ENCODE measurements around the gene KCNQ2. TPM values are rescaled to one million over a fixed set of nuclear protein-coding genes. Genes with fewer than 3 reads are reported as not detected.

Gene KCNQ2
- total RNA-seq, 4 donors from 2014 or later = 0.19 to 0.40 (median 0.40) TPM; not detected in 1

DNA sequence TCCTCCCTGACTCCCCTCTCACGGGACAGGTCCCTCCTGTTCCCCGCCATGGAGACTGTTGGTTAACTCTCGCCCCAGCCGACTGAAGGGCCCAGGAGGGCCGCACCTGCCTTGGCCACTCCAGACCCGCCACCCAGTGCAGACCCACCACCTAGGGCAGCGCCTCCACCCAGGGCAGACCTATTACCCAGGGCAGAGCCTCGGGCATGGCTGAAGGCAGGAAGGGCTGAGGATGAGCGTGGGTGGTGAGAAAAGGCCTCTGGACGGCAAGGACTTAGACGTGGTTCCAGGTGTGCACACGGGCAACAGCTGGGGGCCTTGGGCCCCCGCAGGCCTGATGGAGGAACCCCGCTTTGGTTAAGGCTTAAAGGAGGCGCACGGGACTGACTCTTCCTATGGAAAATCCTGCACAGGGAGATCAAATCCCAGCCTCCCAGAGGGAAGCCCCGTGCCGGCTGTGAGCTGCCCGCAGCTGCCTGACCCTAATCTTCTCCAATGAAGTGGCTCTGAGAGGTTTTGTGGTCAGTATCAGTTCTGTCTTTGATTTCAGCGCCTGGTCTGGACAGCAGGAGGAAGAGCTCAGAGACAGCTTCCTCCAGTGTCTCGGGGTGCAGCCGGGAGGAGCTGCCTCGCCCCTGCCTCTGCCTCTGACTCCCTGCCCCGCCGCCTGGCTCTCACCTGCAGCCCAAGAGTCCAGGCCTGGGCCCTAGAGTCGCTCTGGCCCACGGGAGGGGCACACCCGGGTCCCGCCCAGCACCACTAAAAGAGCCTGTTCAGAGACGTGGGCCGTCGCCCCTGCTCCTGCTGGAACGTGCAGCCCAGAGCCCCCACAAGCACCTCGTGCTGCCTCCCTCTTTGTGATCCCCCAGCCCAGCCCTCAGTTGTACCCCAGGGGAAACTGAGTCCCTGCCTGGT is 99.2 kb downstream of the KCNQ2 start:
- Histone ChIP-seq H3K9me3 (no peaks in the 10 kb centered on the region), H3K36me3 (no peaks in the 10 kb centered on the region), H3K27me3 (peaks cover 90% of the 10 kb centered on the region), H3K4me3 (no peak overlapping the region), H3K27ac (no peak overlapping the region), H3K4me1 (no peaks in the 10 kb centered on the region)
- ATAC-seq = no peak
- TF ChIP-seq POLR2A (IDR thresholded peaks at IDR 0.05) = no peak
- TF ChIP-seq, protein P1, sequence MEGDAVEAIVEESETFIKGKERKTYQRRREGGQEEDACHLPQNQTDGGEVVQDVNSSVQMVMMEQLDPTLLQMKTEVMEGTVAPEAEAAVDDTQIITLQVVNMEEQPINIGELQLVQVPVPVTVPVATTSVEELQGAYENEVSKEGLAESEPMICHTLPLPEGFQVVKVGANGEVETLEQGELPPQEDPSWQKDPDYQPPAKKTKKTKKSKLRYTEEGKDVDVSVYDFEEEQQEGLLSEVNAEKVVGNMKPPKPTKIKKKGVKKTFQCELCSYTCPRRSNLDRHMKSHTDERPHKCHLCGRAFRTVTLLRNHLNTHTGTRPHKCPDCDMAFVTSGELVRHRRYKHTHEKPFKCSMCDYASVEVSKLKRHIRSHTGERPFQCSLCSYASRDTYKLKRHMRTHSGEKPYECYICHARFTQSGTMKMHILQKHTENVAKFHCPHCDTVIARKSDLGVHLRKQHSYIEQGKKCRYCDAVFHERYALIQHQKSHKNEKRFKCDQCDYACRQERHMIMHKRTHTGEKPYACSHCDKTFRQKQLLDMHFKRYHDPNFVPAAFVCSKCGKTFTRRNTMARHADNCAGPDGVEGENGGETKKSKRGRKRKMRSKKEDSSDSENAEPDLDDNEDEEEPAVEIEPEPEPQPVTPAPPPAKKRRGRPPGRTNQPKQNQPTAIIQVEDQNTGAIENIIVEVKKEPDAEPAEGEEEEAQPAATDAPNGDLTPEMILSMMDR (IDR thresholded peaks at IDR 0.05) = no peak
- no peak for TF ChIP-seq POLR2AphosphoS5 (IDR thresholded peaks at IDR 0.05)
- no peak for TF ChIP-seq EP300 (IDR thresholded peaks at IDR 0.05)
- WGBS, 2 donors (ENCODE audit: low coverage in 1 of 2) = 56 to 60% methylated on average over 4 to 11 of the region's 34 CpGs

DNA sequence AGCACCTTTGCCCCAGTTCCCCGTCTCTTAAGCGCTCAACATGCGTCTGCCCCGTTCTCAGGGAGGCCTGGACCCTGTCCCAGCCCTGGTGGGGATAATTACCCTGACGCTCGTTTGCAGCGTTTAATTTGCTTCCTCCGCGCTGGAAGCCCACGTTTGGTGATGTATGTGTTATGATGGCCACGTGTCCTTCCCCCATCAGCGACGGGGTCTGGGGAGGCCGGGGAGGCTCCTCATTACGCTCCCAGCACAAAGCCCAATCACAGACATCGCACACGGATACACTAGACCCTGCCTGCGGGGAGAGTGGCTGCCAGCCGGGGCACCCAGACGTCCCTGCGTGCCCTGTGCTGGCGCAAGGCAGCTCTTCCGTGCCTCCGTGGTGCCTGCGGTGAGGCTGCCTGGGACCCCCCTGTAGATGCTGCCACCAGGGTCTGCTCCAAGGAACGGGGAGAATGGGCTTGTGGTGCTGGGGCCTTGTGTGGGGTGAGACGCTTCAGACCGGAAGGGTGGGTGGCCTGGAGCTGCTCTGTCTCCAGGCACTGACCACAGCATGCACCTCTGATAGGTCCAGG is 101.1 kb downstream of the KCNQ2 start:
- Histone ChIP-seq H3K27ac (no peak overlapping the region), H3K9me3 (no peaks in the 10 kb centered on the region), H3K36me3 (no peaks in the 10 kb centered on the region), H3K27me3 (peaks cover 90% of the 10 kb centered on the region), H3K4me3 (no peak overlapping the region), H3K4me1 (no peaks in the 10 kb centered on the region)
- no peak for TF ChIP-seq POLR2A (IDR thresholded peaks at IDR 0.05)
- no peak for TF ChIP-seq EP300 (IDR thresholded peaks at IDR 0.05)
- TF ChIP-seq, protein P1 (IDR thresholded peaks at IDR 0.05) = no peak
- no peak for TF ChIP-seq POLR2AphosphoS5 (IDR thresholded peaks at IDR 0.05)
- 37 to 83% methylated on average over 3 to 5 of the region's 28 CpGs for WGBS, 2 donors (ENCODE audit: low coverage in 1 of 2)
- no peak for ATAC-seq

DNA sequence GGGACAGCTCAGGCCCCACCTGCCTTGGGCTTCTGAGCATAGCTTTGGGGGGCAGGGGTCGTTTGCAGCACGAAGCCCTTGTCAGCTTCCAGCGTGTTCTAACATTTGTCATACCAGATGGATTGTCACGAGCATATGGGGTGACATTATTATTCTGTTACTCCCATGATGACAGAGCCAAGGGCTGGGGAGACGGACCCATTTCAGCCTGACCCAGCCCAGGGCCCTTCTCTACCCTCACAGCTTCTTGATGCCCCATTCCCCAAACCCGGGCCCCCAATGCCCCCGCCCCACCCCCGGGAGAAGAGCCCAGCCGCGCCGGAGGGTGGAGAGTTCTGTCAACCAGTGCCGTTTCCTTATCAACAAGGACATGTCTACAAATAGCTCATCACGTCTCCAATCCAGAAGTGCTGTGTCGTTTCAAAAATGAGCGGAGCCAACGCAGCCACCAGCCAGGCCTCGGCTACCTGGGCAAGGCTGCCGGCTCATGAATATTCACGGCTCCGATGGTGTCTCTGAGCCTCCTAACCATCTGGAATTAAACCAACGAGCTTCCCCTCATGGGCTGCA is 101.8 kb downstream of the KCNQ2 start:
- 10% methylated on average over 7 of the region's 21 CpGs; no CpG with 5 or more reads in 1 of the 2 donors for WGBS, 2 donors (ENCODE audit: low coverage in 1 of 2)
- no peak for ATAC-seq
- Histone ChIP-seq H3K27ac (no peak overlapping the region), H3K4me3 (no peak overlapping the region), H3K4me1 (no peaks in the 10 kb centered on the region), H3K36me3 (no peaks in the 10 kb centered on the region), H3K27me3 (peaks cover 89% of the 10 kb centered on the region), H3K9me3 (no peaks in the 10 kb centered on the region)
- no peak for TF ChIP-seq EP300 (IDR thresholded peaks at IDR 0.05)
- TF ChIP-seq, protein P1 (IDR thresholded peaks at IDR 0.05) = no peak
- no peak for TF ChIP-seq POLR2A (IDR thresholded peaks at IDR 0.05)
- TF ChIP-seq POLR2AphosphoS5 (IDR thresholded peaks at IDR 0.05) = no peak

DNA sequence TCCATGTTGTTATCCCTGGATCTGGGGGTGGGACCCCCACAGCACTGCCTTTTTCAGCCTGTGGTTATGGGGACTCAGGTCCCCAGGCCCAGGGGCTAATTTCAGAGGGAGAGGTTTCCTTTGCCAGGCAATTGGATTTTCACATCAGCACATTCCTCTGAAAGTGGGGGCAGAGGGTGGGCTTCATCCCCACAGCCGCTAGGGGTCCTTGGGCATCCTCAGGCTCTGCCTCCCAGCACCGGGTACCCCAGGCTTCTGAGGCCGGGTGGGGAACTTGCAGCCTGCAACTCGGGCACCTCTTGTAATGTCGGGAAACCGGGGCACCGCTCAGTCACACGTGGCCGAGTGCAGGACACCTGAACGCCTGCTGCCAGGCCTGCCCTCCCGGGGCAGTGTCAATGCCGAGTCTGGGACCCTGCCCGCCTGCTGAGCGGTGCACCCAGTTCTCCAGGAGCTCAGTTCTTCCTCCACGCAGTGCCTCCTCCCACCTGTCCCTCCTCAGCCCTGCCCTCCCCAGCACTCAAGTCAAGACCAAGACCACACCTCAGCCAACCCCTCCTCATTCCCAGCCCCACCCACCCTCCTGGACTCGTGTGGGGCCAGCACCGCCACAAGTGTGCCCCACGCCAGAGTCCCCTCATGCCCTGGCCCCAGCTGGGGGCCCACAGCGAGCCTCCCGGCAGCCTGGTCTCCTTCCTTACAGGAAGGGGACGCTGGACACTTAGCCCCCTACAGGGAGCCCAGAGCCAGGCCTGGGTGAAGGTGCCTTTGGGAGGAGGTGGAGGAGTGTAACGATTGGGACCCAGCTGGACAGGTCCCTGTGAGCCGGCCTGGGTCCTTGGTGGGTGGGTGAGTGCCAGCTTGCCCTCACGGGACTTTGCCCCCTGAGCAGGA is 102.5 kb downstream of the KCNQ2 start:
- Histone ChIP-seq H3K27ac (no peak overlapping the region), H3K4me3 (no peak overlapping the region), H3K9me3 (no peaks in the 10 kb centered on the region), H3K27me3 (peaks cover 89% of the 10 kb centered on the region), H3K36me3 (no peaks in the 10 kb centered on the region), H3K4me1 (no peaks in the 10 kb centered on the region)
- 87% methylated on average over 3 of the region's 24 CpGs; no CpG with 5 or more reads in 1 of the 2 donors for WGBS, 2 donors (ENCODE audit: low coverage in 1 of 2)
- TF ChIP-seq POLR2A (IDR thresholded peaks at IDR 0.05) = no peak
- TF ChIP-seq, protein P1 (IDR thresholded peaks at IDR 0.05) = no peak
- TF ChIP-seq EP300 (IDR thresholded peaks at IDR 0.05) = no peak
- TF ChIP-seq POLR2AphosphoS5 (IDR thresholded peaks at IDR 0.05) = no peak
- no peak for ATAC-seq

Data from gastroesophageal sphincter (tissue), 4 donors.